NCI-H774 (cell line): ENCODE data around the gene DGKG.

Source experiments
- DNase-seq: peaks from one replicate; lab custom pipeline; 2025; lab: John Stamatoyannopoulos, UW

Gene DGKG

GRCh38 chr3:186171521-186171920, 190.5 kb downstream of the DGKG start:
- no peak for DNase-seq

- no peak for DNase-seq
Observed at GRCh38 chr3:186170516-186170915, 191.5 kb downstream of the DGKG start.

- DNase-seq, result no peak
Observed at GRCh38 chr3:186169379-186169778, 192.7 kb downstream of the DGKG start.

- no peak for DNase-seq
Observed at GRCh38 chr3:186168976-186169375, 193.1 kb downstream of the DGKG start.

- no peak for DNase-seq
Observed at GRCh38 chr3:186167646-186168395, 194.2 kb downstream of the DGKG start.

- DNase-seq, result no peak
Observed at GRCh38 chr3:186166491-186167288, 195.3 kb downstream of the DGKG start.

GRCh38 chr3:186166036-186166435, 196.0 kb downstream of the DGKG start:
- DNase-seq, result no peak

GRCh38 chr3:186165331-186165730, 196.7 kb downstream of the DGKG start:
- no peak for DNase-seq

- no peak for DNase-seq
Observed at GRCh38 chr3:186164696-186165095, 197.3 kb downstream of the DGKG start.

GRCh38 chr3:186162221-186162620, 199.8 kb downstream of the DGKG start:
- no peak for DNase-seq

GRCh38 chr3:186160691-186161243, 201.3 kb downstream of the DGKG start:
- no peak for DNase-seq

- no peak for DNase-seq
Observed at GRCh38 chr3:186154641-186155040, 207.4 kb downstream of the DGKG start.

- DNase-seq, result no peak
Observed at GRCh38 chr3:186152889-186153292, 209.1 kb downstream of the DGKG start.

- DNase-seq, result no peak
Observed at GRCh38 chr3:186152361-186152798, 209.7 kb downstream of the DGKG start.

- DNase-seq, result no peak
Observed at GRCh38 chr3:186151077-186151971, 210.7 kb downstream of the DGKG start.

GRCh38 chr3:186150041-186150830, 211.8 kb downstream of the DGKG start:
- no peak for DNase-seq

GRCh38 chr3:186149319-186149960, 212.6 kb downstream of the DGKG start:
- no peak for DNase-seq

- DNase-seq, result no peak
Observed at GRCh38 chr3:186144257-186144656, 217.8 kb downstream of the DGKG start.

- DNase-seq, result no peak
Observed at GRCh38 chr3:186143250-186143649, 218.8 kb downstream of the DGKG start.

- DNase-seq, result no peak
Observed at GRCh38 chr3:186142393-186142932, 219.6 kb downstream of the DGKG start.
